BJ (cell line): ENCODE data around the gene RAB10. TPM values are rescaled to one million over a fixed set of nuclear protein-coding genes. Genes with fewer than 3 reads are reported as not detected.
A peak's percentile ranks its signal among the peaks of the same experiment; 100 is the strongest.

Source experiments
- CTCF ChIA-PET: fragments of 350-600 bp; formaldehyde crosslinking; extraction: SDS; loops from one replicate; lab custom pipeline; 2021; ENCODE audit warnings: antibody characterized with exemption, inconsistent platforms; lab: Yijun Ruan, JAX
- POLR2A ChIA-PET: fragments of 300-600 bp; sonication (Branson Sonifier 250); formaldehyde crosslinking; extraction: SDS; loops from one replicate; lab custom pipeline; 2021; ENCODE audit warnings: antibody characterized with exemption; lab: Charles Lee
- DNase-seq: peaks from one replicate; pipeline ENCODE4 v3.0.0-alpha.2; 2011; ENCODE audit warnings: low read depth
- H3K27me3 ChIP-seq: 2 replicates; pipeline ENCODE4 v1.6.0; 2011; ENCODE audit warnings: low read length; ENCODE audit not compliant: control insufficient read depth, insufficient read depth
- H3K36me3 ChIP-seq: 2 replicates; pipeline ENCODE4 v1.5.1; 2011; ENCODE audit warnings: low read length; ENCODE audit not compliant: control insufficient read depth, insufficient read depth
- H3K4me3 ChIP-seq: 2 replicates; pipeline ENCODE4 v1.5.1; 2011; ENCODE audit warnings: low read depth, mild to moderate bottlenecking, control low read depth, low read length
- CTCF ChIP-seq: IDR thresholded peaks from 2 replicates; pipeline ENCODE4 v1.5.1; 2011; ENCODE audit warnings: low read depth, mild to moderate bottlenecking, control low read depth, inconsistent platforms, low read length, moderate library complexity; ENCODE audit not compliant: insufficient read depth
- polyA plus RNA-seq: library from polyadenylated mRNA; depleted of rRNA; stranded (reverse); fragments of >200 nt; gene quantifications from 2 replicates; pipeline ENCODE4 v1.2.3, GENCODE V29; 2011

RAB10 gene
- polyA plus RNA-seq, 1 experiment = 50.5 TPM

GRCh38 chr2:26144953-26145680 is 111.2 kb downstream of the RAB10 start:
- no peaks in the 10 kb centered on the region for H3K36me3 ChIP-seq
- DNase-seq = no peak
- TF ChIP-seq CTCF = peak; percentile 78
- ChIA-PET POLR2A (no interaction called here), CTCF (interaction anchor here (0.6 to 4.5 kb wide), 21 partner anchors 9 to 197 kb away, joined by 3 to 25 read pairs (median 5); no protein-coding TSS in a partner anchor)
- H3K4me3 ChIP-seq = no peak overlapping the region
- no peaks in the 10 kb centered on the region; the same call in 1 of the 2 replicates for H3K27me3 ChIP-seq

GRCh38 chr2:26148501-26148900 is 114.6 kb downstream of the RAB10 start:
- Histone ChIP-seq H3K36me3 (no peaks in the 10 kb centered on the region), H3K4me3 (no peak overlapping the region), H3K27me3 (no peaks in the 10 kb centered on the region; the same call in 1 of the 2 replicates)
- no peak for DNase-seq
- ChIA-PET POLR2A (no interaction called here), CTCF (interaction anchor here (0.6 to 2.8 kb wide), 4 partner anchors 11 to 198 kb away, joined by 3 to 8 read pairs (median 5); no protein-coding TSS in a partner anchor)
- no peak for TF ChIP-seq CTCF

GRCh38 chr2:26150243-26150642 is 116.4 kb downstream of the RAB10 start:
- ChIA-PET CTCF (interaction anchor here (1.5 kb wide), 1 partner anchor 14 kb away, joined by 3 read pairs; no protein-coding TSS in a partner anchor), POLR2A (interaction anchor here (0.7 kb wide), 1 partner anchor 159 kb away, joined by 6 read pairs; no protein-coding TSS in a partner anchor)
- H3K4me3 ChIP-seq = no peak overlapping the region
- no peak for TF ChIP-seq CTCF
- no peaks in the 10 kb centered on the region for H3K36me3 ChIP-seq
- no peak for DNase-seq
- no peaks in the 10 kb centered on the region; the same call in 1 of the 2 replicates for H3K27me3 ChIP-seq

- Histone ChIP-seq H3K27me3 (no peaks in the 10 kb centered on the region), H3K36me3 (no peaks in the 10 kb centered on the region), H3K4me3 (no peak overlapping the region)
- POLR2A ChIA-PET = interaction anchor here (0.6 kb wide), 1 partner anchor 14 kb away, joined by 7 read pairs; no protein-coding TSS in a partner anchor
- DNase-seq = no peak
- CTCF ChIA-PET = no interaction called here
- TF ChIP-seq CTCF = no peak
These were observed 123.7 kb downstream of the RAB10 start for GRCh38 chr2:26157580-26157979.

DNA sequence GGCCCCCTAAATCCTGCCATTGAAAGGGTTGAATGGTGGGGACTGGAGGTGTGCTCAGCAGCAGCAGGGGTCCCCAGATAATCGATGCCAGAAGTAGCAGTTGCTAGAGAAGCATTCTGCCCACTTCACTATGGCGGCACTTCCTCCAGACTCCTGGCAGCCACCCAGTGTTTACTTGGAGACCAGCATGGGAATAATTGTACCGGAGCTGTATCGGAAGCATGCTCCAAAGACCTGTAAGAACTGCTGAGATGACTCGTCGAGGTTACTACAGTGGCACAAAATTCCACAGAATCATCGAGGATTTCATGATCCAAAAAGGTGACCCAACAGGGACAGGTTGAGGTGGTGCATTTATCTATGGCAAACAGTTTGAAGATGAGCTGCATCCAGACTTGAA is 128.0 kb downstream of the RAB10 start:
- no peak for TF ChIP-seq CTCF
- CTCF ChIA-PET = no interaction called here
- POLR2A ChIA-PET = no interaction called here

More for the DNA sequence above, 128.0 kb downstream of the RAB10 start:
- DNase-seq = no peak
- Histone ChIP-seq H3K36me3 (no peaks in the 10 kb centered on the region), H3K4me3 (no peak overlapping the region), H3K27me3 (peaks cover 4% of the 10 kb centered on the region; the same call in 1 of the 2 replicates)
